ENCODE results near the gene IL12RB2. TPM values are rescaled to one million over a fixed set of nuclear protein-coding genes. Genes with fewer than 3 reads are reported as not detected.
A peak's percentile ranks its signal among the peaks of the same experiment; 100 is the strongest.

The IL12RB2 gene
- total and polyA plus RNA-seq, 2 donors from 2014 or later: 0.26 to 1.5 TPM

- no peaks in the 10 kb centered on the region for H3K9me3 ChIP-seq (ENCODE audit: control insufficient read depth in 2 of 3, insufficient read depth in 1 of 3, low read length in 3 of 3)
- H3K27ac ChIP-seq (ENCODE audit: low read depth in 2 of 2, low read length in 2 of 2): no peak overlapping the region
- H3K4me1 ChIP-seq (ENCODE audit: control insufficient read depth in 2 of 3, insufficient read depth in 2 of 3, low read depth in 1 of 3, low read length in 3 of 3): peaks cover 0 to 2% (median 0%) of the 10 kb centered on the region in 3 donors
- peak in 2 of 5 donors; percentile 33 to 51 for DNase-seq
- no peak overlapping the region for H3K9ac ChIP-seq (ENCODE audit: low read length in 3 of 3)
- no peak for FAIRE-seq
- intact Hi-C loops (cut with DNase I): no loop called here
- TF ChIP-seq CTCF (IDR thresholded peaks at IDR 0.05; ENCODE audit: borderline replicate concordance, extremely low read depth, insufficient read depth): no peak
- H3K36me3 ChIP-seq (ENCODE audit: control insufficient read depth in 2 of 3, insufficient read depth in 3 of 3, low read length in 3 of 3): no peaks in the 10 kb centered on the region
- H3K4me3 ChIP-seq (ENCODE audit: low read length in 3 of 3): no peak overlapping the region
- H3K27me3 ChIP-seq (ENCODE audit: control insufficient read depth, insufficient read depth, low read length): no peaks in the 10 kb centered on the region
Observed at GRCh38 chr1:67281244-67281643, 26.4 kb upstream of the IL12RB2 start.

GRCh38 chr1:67285780-67286488, 21.7 kb upstream of the IL12RB2 start:
- intact Hi-C loops (cut with DNase I): no loop called here
- Histone ChIP-seq H3K4me3 (ENCODE audit: low read length in 3 of 3) (no peak overlapping the region), H3K4me1 (ENCODE audit: control insufficient read depth in 2 of 3, insufficient read depth in 2 of 3, low read depth in 1 of 3, low read length in 3 of 3) (peaks cover 0 to 1% (median 0%) of the 10 kb centered on the region in 3 donors), H3K9me3 (ENCODE audit: control insufficient read depth in 2 of 3, insufficient read depth in 1 of 3, low read length in 3 of 3) (no peaks in the 10 kb centered on the region), H3K27ac (ENCODE audit: low read depth in 2 of 2, low read length in 2 of 2) (no peak overlapping the region), H3K36me3 (ENCODE audit: control insufficient read depth in 2 of 3, insufficient read depth in 3 of 3, low read length in 3 of 3) (no peaks in the 10 kb centered on the region), H3K27me3 (ENCODE audit: control insufficient read depth, insufficient read depth, low read length) (no peaks in the 10 kb centered on the region), H3K9ac (ENCODE audit: low read length in 3 of 3) (no peak overlapping the region)
- no peak for FAIRE-seq
- no peak for TF ChIP-seq CTCF (IDR thresholded peaks at IDR 0.05; ENCODE audit: borderline replicate concordance, extremely low read depth, insufficient read depth)
- no peak for DNase-seq

- intact Hi-C loops (cut with DNase I): no loop called here
Observed at GRCh38 chr1:67290236-67290635, 17.4 kb upstream of the IL12RB2 start.

More at GRCh38 chr1:67290236-67290635, 17.4 kb upstream of the IL12RB2 start:
- FAIRE-seq: no peak
- H3K9ac ChIP-seq (ENCODE audit: low read length in 3 of 3): no peak overlapping the region
- H3K27ac ChIP-seq (ENCODE audit: low read depth in 2 of 2, low read length in 2 of 2): no peak overlapping the region
- H3K27me3 ChIP-seq (ENCODE audit: control insufficient read depth, insufficient read depth, low read length): no peaks in the 10 kb centered on the region
- H3K36me3 ChIP-seq (ENCODE audit: control insufficient read depth in 2 of 3, insufficient read depth in 3 of 3, low read length in 3 of 3): no peaks in the 10 kb centered on the region
- DNase-seq: no peak
- no peaks in the 10 kb centered on the region for H3K4me1 ChIP-seq (ENCODE audit: control insufficient read depth in 2 of 3, insufficient read depth in 2 of 3, low read depth in 1 of 3, low read length in 3 of 3)
- H3K4me3 ChIP-seq (ENCODE audit: low read length in 3 of 3): no peak overlapping the region
- TF ChIP-seq CTCF (IDR thresholded peaks at IDR 0.05; ENCODE audit: borderline replicate concordance, extremely low read depth, insufficient read depth): no peak
- H3K9me3 ChIP-seq (ENCODE audit: control insufficient read depth in 2 of 3, insufficient read depth in 1 of 3, low read length in 3 of 3): peaks cover 0 to 5% (median 0%) of the 10 kb centered on the region in 3 donors

All from kidney (tissue), 14 donors.